NB4 (cell line): Measurements from ENCODE around the gene CMIP.

Experiments
- POLR2A ChIP-seq: IDR thresholded peaks from 2 replicates; pipeline ENCODE4 v1.6.1; 2011; ENCODE audit warnings: mild to moderate bottlenecking; ENCODE audit not compliant: insufficient read length; ENCODE audit errors: extremely low read depth
- TF ChIP-seq, protein P1 (sequence below): IDR thresholded peaks from one replicate; pipeline ENCODE4 v1.5.1; 2012; ENCODE audit warnings: low read depth, low read length

DNA sequence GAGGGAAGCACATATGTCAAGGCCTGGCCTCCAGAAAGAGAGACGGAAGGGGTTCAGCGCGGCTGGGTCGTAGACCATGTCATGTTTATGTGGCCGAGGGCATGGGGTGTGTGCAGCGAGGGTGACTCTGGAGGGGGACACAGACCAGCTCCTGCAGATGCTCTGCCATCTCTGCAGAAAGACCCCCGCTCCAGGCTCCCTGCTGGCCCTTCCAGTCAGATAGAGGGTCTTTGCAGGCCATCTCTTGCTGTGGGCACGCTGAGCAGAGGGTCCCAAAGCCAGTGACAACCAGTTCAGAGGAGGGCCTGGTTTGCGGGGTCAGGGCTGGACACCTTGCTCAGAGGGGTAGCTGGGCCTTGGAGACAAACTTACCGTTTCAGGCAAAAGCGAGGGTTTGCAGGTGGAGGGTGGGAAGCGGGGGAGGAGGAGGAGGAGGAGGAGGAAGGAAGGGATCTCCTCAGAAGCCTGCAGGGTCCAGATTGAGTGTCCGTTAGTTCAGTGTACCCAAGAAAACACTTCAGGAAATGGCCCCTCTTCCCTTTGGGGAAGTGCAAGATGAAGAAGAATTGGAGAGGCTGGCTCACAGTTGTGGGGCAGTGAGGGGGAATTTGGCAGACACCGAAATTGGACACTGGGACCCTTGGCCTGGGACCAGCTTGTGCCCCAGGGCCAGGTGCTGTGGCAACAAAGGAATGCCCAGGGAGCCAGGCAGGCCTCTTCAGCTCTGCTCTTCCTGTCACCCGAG is 102.8 kb downstream of the CMIP start:
- TF ChIP-seq, protein P1, sequence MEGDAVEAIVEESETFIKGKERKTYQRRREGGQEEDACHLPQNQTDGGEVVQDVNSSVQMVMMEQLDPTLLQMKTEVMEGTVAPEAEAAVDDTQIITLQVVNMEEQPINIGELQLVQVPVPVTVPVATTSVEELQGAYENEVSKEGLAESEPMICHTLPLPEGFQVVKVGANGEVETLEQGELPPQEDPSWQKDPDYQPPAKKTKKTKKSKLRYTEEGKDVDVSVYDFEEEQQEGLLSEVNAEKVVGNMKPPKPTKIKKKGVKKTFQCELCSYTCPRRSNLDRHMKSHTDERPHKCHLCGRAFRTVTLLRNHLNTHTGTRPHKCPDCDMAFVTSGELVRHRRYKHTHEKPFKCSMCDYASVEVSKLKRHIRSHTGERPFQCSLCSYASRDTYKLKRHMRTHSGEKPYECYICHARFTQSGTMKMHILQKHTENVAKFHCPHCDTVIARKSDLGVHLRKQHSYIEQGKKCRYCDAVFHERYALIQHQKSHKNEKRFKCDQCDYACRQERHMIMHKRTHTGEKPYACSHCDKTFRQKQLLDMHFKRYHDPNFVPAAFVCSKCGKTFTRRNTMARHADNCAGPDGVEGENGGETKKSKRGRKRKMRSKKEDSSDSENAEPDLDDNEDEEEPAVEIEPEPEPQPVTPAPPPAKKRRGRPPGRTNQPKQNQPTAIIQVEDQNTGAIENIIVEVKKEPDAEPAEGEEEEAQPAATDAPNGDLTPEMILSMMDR = no peak
- no peak for TF ChIP-seq POLR2A
